GM21619 (cell line): ENCODE measurements around the gene LTBP3.

Experiments
- ATAC-seq: cut with Tn5 transposase; IDR thresholded peaks from one replicate; pipeline ENCODE4 v1.9.1; 2021; ENCODE audit not compliant: unreplicated experiment

LTBP3 gene

DNA sequence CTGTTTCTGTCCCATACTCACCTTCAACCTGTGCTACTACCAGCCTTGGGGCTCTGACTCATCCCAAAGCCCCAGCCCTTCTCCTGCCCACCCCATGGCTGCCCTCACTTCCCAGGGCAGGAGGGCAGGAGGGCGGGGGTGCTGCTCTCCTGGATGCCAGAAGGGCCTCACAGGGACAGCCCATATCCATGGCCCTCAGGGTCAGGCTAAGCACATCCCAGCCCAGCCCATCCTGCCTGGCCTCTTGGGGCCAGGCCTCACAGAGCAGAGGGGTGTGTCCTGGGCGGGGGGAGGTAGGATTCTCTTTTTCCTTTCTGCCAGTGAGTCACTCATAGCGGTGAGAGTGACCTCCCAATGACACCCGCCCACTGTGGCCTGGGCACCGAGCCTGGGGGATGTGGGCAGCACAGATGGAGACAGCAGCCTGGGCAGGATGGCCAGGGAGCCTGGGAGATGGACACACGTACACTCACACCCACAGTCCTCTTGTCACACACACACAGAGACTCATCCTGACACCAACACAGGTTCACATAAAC, 2.4 kb downstream of the LTBP3 start:
- no peak for ATAC-seq

DNA sequence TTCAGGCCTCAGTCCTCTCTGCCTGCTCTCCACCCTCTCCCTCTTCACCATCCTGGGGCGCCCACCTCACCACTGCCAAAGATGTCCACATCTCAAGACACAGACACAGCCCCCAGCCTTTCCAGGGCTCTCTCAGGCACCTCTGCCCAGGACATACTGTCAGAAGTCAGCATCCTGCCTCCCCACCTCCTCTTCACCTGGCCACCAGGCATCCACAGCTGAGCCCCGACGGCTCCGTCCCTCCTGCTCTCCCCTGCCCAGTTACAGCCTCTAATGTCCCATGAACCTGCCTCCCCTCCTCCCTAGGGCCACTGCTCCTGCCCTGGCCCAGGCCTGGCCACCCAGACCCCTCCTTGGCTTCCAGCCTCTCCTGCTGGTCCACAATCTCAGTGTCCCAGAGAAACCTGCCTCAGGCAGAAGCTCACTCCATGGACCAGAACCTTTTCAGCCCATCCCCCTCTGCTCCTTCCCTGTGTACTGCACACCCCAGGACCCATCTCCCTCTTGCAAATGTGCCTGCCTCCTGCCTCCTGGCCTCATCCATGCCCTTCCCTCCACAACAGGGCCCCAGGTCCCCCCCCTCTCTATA, 3.2 kb downstream of the LTBP3 start:
- no peak for ATAC-seq

DNA sequence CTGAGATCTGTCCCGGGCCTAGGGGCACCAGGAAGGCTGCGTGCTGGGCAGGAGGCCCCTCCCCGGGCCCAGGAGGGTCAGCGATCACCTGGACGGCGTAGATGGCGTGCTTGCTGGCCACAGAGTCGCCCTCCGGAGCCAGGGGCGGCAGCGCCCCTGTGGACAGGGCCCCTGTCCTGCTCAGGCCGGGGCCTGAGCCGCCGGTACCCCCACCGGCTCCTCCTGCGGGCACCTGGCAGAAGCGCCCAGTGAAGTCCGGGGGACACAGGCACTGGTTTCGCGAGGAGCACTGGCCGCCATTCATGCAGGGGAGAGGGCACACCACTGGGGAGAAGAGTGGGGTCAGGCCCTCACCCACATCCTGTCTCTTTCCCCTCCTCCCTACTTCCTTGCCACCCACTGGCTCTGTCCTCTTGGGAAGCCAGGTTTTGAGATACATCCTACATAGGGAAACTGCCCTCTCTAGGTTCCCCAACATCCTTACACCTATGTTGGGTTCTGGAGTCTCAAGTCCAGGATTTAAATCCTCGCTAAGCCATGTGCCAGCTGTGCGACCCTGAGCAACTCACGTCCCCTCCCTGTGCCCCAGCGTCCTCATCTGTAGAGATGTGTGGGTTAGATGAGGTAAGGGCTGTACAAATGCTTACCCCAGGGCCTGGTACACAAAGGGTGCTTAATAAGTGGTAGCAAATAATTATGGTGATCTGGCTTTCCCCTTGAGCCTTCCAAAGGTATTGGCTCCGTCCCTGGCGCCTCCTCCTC, 3.9 kb downstream of the LTBP3 start:
- ATAC-seq: no peak

- no peak for ATAC-seq
Observed at GRCh38 chr11:65553301-65554001, 4.7 kb downstream of the LTBP3 start.

DNA sequence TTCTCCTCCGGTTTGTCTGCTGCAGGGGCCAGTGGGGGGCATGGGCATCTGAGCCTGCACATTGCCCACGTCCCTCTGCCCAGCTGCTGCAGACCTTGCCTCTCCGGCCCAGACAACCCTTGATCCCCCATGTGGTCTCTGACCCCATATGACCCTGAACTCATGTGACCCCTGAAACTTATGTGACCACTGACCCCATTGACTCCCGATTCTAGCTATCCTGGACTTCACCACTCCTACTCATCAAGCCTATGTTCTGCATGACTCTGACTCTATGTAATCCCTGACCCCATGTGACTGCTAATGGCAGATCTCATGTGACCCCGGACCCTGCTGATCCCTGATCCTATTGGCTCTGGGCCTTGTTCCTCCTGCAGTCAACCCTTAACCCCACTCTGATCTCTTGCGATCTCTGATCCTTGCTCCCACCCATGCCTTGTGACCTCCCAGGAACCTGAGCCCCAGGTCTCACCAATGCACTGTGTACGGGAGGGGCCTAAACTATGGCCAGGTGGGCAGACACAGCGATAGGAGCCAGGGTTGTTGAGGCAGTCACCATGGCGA, 5.7 kb downstream of the LTBP3 start:
- no peak for ATAC-seq

- ATAC-seq: peak; percentile 60
Observed at GRCh38 chr11:65551572-65552387, 6.4 kb downstream of the LTBP3 start.

DNA sequence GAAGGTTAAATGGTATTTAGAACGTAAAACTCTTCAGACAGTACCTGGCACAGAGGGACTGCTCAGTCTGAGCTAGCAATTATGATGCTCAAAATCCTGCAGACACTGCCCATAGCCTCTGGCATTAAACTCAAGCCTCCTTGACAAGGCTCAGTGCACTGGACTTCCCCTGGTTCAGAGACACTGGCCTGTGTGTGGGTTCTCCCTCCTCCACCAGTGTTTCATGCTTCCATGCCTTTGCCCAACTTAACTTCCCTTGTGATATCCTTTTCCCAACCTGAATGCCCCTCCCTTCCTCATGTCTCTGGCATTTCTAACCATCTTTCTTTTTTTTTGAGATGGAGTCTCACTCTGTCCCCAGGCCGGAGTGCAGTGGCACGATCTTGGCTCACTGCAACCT, 9.1 kb downstream of the LTBP3 start:
- ATAC-seq: no peak

GRCh38 chr11:65548395-65548794, 9.8 kb downstream of the LTBP3 start:
- ATAC-seq: no peak

DNA sequence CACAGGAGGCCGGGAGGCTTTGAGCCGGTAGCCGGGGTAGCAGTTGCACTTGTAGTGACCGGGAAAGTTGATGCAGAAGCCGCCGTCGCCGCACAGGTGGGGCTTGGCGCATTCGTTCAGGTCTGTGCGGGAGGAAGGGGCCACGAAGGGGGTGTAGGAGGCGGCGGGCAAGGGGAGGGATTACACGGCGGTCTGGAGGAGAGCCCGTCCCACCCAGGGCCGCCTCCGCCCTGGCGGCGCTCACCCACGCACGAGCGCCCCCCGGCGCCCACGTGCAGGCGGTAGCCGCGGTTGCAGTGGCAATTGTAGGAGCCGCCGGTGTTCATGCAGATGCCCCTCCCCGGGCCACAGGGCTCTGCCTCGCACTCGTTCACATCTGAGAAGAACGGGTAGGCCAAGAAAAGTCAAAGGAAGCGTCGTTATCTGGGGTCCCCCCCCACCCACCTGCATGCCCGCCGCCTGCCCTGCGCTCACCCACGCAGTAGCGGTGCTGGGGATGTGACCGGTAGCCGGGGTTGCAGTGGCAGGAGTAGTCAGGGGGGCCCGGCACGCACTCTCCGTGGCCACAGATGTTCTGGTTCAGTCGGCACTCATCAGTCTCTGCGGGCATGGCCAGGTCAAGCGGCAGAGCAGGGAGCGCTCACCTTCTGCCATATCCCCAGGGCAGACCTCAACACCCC, 10.6 kb downstream of the LTBP3 start:
- ATAC-seq: no peak

DNA sequence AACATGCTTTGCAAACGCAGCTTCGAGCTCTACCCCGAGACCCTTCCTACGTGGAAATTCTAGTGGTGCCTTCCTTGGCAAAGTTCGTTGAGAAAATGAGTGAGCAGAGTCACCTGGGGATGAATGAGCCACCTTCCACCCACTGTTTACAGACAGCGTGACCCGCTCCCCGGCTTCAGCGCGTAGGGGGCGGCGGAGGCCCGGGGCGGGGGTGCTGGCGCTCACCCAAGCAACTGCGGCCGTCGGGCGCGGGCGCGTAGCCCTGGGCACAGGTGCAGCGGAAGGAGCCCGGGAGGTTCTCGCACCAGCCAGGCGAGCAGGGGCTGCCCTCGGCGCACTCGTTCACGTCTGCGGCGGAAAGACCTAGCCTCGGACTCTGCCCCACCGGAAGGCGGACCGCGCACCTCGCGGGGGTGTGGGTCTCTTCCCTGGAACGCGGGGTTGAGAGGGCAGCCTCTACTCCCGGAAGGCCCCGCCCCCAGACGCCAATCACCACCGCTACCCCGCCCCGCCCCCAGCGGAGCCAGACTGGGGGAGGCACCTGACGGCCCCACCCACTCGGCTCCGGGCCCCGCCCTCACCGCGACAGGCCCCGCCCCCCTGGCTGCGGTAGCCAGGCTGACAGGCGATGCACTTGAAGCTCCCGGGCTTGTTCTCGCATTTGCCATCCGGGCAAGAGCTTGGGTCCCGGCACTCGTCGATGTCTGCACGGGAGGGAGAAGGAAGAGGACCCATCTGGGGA, 11.8 kb downstream of the LTBP3 start:
- ATAC-seq: peak; percentile 70

DNA sequence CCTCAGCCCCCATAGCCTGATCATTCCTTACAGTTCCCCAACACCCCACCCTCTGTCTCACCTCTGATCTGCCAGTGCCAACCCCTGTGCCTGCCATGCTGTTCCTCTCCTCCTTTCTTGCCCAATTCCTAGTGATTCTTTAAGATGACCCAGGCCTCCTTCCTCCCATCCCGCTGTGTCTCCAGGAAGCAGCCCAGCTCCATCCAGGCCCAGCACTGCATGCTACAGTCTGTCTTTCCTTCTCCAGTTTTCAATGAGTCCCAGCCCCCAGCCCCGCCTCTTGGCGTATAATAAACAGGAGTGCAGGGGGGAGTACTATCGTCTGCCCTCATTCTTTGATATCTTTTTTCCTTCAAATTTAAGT, 12.3 kb downstream of the LTBP3 start:
- no peak for ATAC-seq

DNA sequence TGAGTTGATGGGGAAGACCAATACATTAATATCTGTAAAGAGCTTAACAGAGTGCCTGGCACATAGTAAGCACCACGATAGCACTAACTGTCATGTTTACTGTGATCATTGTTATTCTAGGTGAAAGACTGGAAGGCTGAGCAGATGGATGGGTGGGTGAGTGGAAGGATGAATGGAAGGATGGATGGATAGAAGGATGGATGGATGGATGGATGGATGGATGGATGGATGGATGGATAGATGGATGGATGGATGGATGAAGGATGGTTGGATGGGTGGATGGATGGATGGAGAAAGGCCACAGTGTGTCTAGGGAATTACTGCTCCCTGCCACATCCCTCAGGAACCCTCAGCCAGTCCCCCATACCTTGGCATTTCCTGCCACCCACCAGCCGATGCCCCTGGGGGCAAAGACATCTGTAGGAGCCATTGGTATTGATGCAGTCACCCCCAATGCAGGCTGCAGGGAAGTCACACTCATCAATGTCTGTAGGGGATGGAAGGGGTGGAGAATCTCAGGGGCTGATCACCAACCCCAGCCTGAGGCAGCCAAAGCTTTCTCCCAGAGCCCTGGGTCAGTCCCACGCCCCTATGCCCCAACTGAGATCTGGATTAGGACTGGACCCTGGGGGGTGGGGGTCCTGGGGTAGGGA, 15.3 kb downstream of the LTBP3 start:
- no peak for ATAC-seq

DNA sequence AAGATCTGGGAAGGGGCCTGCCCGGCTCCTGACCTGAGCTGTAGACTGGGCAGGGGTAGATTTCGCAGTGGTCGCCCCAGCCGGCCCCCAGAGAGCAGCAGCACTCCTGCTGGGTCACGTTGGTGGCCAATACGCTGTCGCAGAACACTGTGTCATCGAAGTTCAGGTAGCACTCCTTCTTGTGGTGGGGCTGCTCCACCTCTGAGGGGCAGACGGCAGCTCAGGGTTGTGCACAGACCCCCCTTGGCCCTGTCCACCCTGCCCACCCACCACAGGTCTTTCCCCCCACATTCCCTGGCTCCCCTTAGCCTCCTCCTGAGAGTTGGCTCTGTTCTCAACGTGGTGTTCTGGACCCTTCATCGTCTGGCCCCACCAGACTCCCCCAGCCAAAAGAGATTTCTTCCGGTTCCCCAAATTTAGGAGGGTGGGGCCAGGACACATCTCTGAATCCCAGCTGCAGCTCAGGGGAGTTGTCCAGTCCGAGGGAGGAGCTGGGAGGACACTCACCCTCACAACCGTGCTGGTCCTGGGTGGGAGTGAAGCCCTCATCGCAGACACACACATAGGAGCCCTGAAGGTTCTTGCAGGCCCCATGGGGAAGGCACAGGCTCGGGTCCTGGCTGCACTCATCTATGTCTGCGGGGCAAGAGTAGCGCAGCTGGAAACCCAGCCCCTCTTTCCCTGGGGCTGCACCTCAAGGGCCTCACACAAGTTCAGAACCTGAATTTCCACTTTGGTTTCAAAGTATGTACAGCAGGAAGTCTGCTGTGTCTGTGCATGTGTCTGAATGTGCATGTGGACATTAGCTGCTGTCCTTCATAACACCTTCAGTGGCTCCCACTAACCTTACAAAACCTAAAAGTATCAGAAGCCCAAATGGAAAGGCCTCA, 16.8 kb downstream of the LTBP3 start:
- ATAC-seq: no peak

DNA sequence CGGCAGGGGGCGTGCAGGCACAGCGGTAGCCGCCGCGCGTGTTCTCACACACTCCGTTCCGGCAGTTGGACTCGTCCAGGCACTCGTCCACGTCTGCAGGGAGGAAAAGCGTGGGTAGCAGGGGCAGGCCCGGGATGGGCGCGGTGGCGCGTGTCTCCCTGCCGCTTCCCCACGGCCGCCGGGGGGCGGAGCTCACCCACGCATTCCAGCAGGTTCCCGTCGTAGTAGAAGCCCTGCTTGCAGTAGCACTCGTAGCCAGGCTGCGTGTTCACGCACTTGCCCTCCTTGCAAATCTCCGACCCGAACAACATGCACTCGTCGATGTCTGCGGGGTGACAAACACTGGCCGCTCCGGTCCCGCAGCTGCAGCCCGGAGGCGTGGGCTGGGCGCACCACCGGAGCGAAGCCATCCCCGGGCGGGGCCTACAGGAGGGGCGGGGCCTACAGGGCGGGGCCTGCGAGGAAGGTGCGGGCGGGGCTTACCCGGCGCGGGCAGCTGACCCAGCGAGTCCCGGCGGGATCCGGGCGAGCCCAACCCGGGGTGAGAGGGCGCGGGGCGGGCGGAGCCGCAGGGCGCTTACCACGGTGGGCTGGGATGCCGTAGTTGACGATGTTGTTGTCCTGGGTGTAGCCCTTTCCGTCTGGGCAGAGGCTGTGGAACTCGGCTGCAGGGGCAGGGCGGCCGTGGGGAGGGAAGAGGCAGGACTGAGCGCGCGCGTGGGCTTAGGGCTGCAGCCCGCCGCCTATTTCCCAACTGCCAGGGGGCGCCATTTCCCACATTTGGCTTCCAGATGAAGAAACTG, 17.7 kb downstream of the LTBP3 start:
- ATAC-seq: peak; percentile 55

GRCh38 chr11:65539744-65540289, 18.3 kb downstream of the LTBP3 start:
- ATAC-seq: peak; percentile 49

DNA sequence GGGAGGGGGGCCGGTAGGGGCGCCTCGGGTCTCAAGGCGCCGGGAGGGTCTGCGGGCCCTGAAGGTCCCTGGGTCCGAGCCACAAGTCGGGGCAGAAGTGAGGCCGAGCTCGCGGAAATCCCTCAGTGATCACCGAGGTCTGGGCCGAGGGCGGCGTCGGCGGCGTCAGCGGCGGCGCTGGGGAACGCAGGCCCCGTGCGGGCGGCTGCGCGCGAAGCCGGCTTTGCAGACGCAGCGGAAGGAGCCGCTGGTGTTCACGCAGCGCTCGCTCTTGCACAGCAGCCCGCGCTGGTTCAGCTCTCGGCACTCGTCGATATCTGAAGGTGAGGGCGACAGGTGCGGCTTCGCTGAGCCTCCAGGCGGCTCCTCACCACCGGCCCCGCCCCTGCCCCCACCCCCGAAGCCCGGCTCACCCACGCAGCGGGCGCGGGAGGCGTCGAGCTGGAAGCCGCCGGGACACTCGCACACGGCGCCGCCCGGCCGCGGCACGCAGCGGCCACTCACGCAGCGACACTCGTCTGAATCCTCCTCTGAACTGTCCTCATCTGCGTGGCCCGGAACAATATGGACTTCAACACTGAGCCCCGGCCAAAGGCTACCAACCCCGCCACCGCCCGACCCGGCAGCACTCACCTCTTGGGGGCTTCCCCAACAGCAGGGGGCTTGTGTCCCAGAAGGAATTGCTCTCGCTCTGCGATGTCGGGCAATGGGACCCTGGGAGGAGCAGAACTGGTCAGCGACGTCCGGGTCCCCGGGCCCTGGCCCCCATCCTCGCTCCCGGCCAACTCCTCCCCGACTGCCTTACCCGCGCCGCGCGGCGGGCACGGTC, 19.0 kb downstream of the LTBP3 start:
- ATAC-seq: no peak
